HEK293 (cell line): ENCODE measurements around the gene XDH.

Experiments used
- CTCF ChIA-PET: fragments of 350-600 bp; formaldehyde crosslinking; extraction: SDS; loops from one replicate; lab custom pipeline; 2021; ENCODE audit warnings: antibody characterized with exemption; lab: Yijun Ruan, JAX
- POLR2A ChIA-PET: fragments of 300-600 bp; formaldehyde crosslinking; extraction: SDS; loops from one replicate; lab custom pipeline; 2020; ENCODE audit warnings: antibody characterized with exemption, inconsistent platforms; lab: Yijun Ruan, JAX
- H3K27ac ChIP-seq: fragments of 200-500 bp; sonication (Bioruptor generic); 2 replicates; pipeline ENCODE4 v1.5.1; 2014; ENCODE audit warnings: low read depth, low read length, control low read depth, inconsistent platforms; ENCODE audit errors: extremely low read depth
- H3K36me3 ChIP-seq, 2 experiments: fragments of 200-500 bp in 1 of 2; sonication (Bioruptor generic) in 1 of 2; 1 replicate in 1 of 2; 2 replicates in 1 of 2; pipeline ENCODE4 v1.5.1; 2014 to 2017; ENCODE audit warnings: inconsistent platforms in 2 of 2, low read length in 2 of 2; ENCODE audit not compliant: control insufficient read depth in 2 of 2, insufficient read depth in 1 of 2
- H3K4me1 ChIP-seq: fragments of 200-500 bp; sonication (Bioruptor generic); 2 replicates; pipeline ENCODE4 v1.5.1; 2014; ENCODE audit warnings: mild to moderate bottlenecking, low read length, inconsistent platforms; ENCODE audit not compliant: control insufficient read depth, insufficient read depth
- H3K4me3 ChIP-seq: 2 replicates; pipeline ENCODE4 v1.5.1; 2011; ENCODE audit warnings: low read depth, mild to moderate bottlenecking, control low read depth, low read length, moderate library complexity
- H3K9me3 ChIP-seq: fragments of 200-500 bp; sonication (Bioruptor generic); 2 replicates; pipeline ENCODE4 v1.5.1; 2014; ENCODE audit warnings: low read depth, low read length, inconsistent platforms; ENCODE audit not compliant: control insufficient read depth, insufficient read depth
- BCL11A ChIP-seq: fragments of 450-650 bp; formaldehyde crosslinking; IDR thresholded peaks from 2 replicates; pipeline ENCODE4 v1.5.1; 2016; ENCODE audit warnings: low read depth, missing biosample characterization, missing genetic modification characterization
- HOXA7 ChIP-seq: sonication (generic); formaldehyde crosslinking; IDR thresholded peaks from 2 replicates; pipeline ENCODE4 v1.8.1; 2022; ENCODE audit warnings: missing genetic modification reagents, borderline replicate concordance
- MEIS1 ChIP-seq: sonication (generic); formaldehyde crosslinking; IDR thresholded peaks from 2 replicates; pipeline ENCODE4 v1.8.1; 2022; ENCODE audit warnings: missing genetic modification reagents, mild to moderate bottlenecking, borderline replicate concordance
- MYNN ChIP-seq: fragments of 450-650 bp; formaldehyde crosslinking; IDR thresholded peaks from 2 replicates; pipeline ENCODE4 v1.5.1; 2016; ENCODE audit warnings: missing biosample characterization, missing genetic modification characterization, borderline replicate concordance
- SCRT1 ChIP-seq: fragments of 450-650 bp; formaldehyde crosslinking; IDR thresholded peaks from 2 replicates; pipeline ENCODE4 v1.5.1; 2016; ENCODE audit warnings: missing biosample characterization, missing genetic modification characterization, borderline replicate concordance
- SCRT2 ChIP-seq: fragments of 450-650 bp; formaldehyde crosslinking; IDR thresholded peaks from 2 replicates; pipeline ENCODE4 v1.5.1; 2016; ENCODE audit warnings: missing biosample characterization, missing genetic modification characterization
- SETDB1 ChIP-seq: IDR thresholded peaks from one replicate; pipeline ENCODE4 v1.6.1; 2017; ENCODE audit warnings: mild to moderate bottlenecking, low read length, moderate library complexity, mixed read lengths; ENCODE audit not compliant: insufficient read length
- ZBTB10 ChIP-seq: fragments of 450-650 bp; formaldehyde crosslinking; IDR thresholded peaks from 2 replicates; pipeline ENCODE4 v1.5.1; 2016; ENCODE audit warnings: missing biosample characterization, missing genetic modification characterization
- ZBTB20 ChIP-seq: fragments of 450-650 bp; formaldehyde crosslinking; IDR thresholded peaks from 2 replicates; pipeline ENCODE4 v1.5.1; 2016; ENCODE audit warnings: missing biosample characterization, missing genetic modification characterization
- ZBTB7A ChIP-seq: fragments of 450-650 bp; formaldehyde crosslinking; IDR thresholded peaks from 2 replicates; pipeline ENCODE4 v1.5.1; 2016; ENCODE audit warnings: low read depth, missing biosample characterization, missing genetic modification characterization
- ZNF10 ChIP-seq: fragments of 450-650 bp; formaldehyde crosslinking; IDR thresholded peaks from 2 replicates; pipeline ENCODE4 v1.5.1; 2017; ENCODE audit warnings: missing biosample characterization, missing genetic modification characterization
- ZNF202 ChIP-seq: fragments of 450-650 bp; formaldehyde crosslinking; IDR thresholded peaks from 2 replicates; pipeline ENCODE4 v1.5.1; 2016; ENCODE audit warnings: missing biosample characterization, missing genetic modification characterization, borderline replicate concordance
- ZNF223 ChIP-seq: fragments of 450-650 bp; formaldehyde crosslinking; IDR thresholded peaks from 2 replicates; pipeline ENCODE4 v1.5.1; 2016; ENCODE audit warnings: missing biosample characterization, missing genetic modification characterization
- ZNF350 ChIP-seq: fragments of 450-650 bp; formaldehyde crosslinking; IDR thresholded peaks from 2 replicates; pipeline ENCODE4 v1.5.0; 2017; ENCODE audit warnings: missing biosample characterization, mild to moderate bottlenecking, missing genetic modification characterization
- ZNF488 ChIP-seq: fragments of 450-650 bp; formaldehyde crosslinking; IDR thresholded peaks from 2 replicates; pipeline ENCODE4 v1.5.1; 2016; ENCODE audit warnings: missing biosample characterization, missing genetic modification characterization
- ZNF501 ChIP-seq: fragments of 450-650 bp; formaldehyde crosslinking; IDR thresholded peaks from 2 replicates; pipeline ENCODE4 v1.5.1; 2016; ENCODE audit warnings: missing biosample characterization, missing genetic modification characterization
- ZNF561 ChIP-seq: fragments of 450-650 bp; IDR thresholded peaks from 2 replicates; pipeline ENCODE4 v1.5.1; 2018; ENCODE audit warnings: missing biosample characterization, missing genetic modification characterization, borderline replicate concordance
- ZNF660 ChIP-seq: fragments of 450-650 bp; IDR thresholded peaks from 2 replicates; pipeline ENCODE4 v1.5.1; 2018; ENCODE audit warnings: missing biosample characterization, mild to moderate bottlenecking, missing genetic modification characterization
- ZNF768 ChIP-seq: fragments of 450-650 bp; formaldehyde crosslinking; IDR thresholded peaks from 2 replicates; pipeline ENCODE4 v1.5.1; 2018; ENCODE audit warnings: missing biosample characterization, mild to moderate bottlenecking, missing genetic modification characterization
- TF ChIP-seq, protein P1 (sequence below): fragments of 450-650 bp; formaldehyde crosslinking; IDR thresholded peaks from 2 replicates; pipeline ENCODE4 v1.5.1; 2016; ENCODE audit warnings: missing biosample characterization, missing genetic modification characterization
- TF ChIP-seq, protein P2 (sequence below): fragments of 450-650 bp; formaldehyde crosslinking; IDR thresholded peaks from 2 replicates; pipeline ENCODE4 v1.5.1; 2017; ENCODE audit warnings: missing biosample characterization, missing genetic modification characterization

Gene XDH

GRCh38 chr2:31382452-31383120, 32.0 kb downstream of the XDH start:
- H3K4me1 ChIP-seq = 0 out of 2 replicates have a peak, but pooled peaks cover 2% of the 10 kb centered on the region
- H3K27ac ChIP-seq = no peak overlapping the region
- TF ChIP-seq SCRT2 (tag by site-specific recombination) (peak; percentile 83), SCRT1 (tag by site-specific recombination) (peak; percentile 47; the same call in 1 of the 2 replicates), ZBTB20 (no peak)
- POLR2A ChIA-PET = no interaction called here
- no peak overlapping the region for H3K4me3 ChIP-seq
- CTCF ChIA-PET = no interaction called here
- H3K36me3 ChIP-seq = no peaks in the 10 kb centered on the region
- H3K9me3 ChIP-seq = no peaks in the 10 kb centered on the region

GRCh38 chr2:31381601-31382000, 32.9 kb downstream of the XDH start:
- 0 out of 2 replicates have a peak, but pooled peaks cover 2% of the 10 kb centered on the region for H3K4me1 ChIP-seq
- ChIA-PET POLR2A (no interaction called here), CTCF (interaction anchor here (0.6 kb wide), 1 partner anchor 688 kb away, joined by 4 read pairs; no protein-coding TSS in a partner anchor)
- H3K4me3 ChIP-seq = no peak overlapping the region
- no peak overlapping the region for H3K27ac ChIP-seq
- H3K36me3 ChIP-seq = no peaks in the 10 kb centered on the region
- TF ChIP-seq BCL11A (tag by site-specific recombination) (no peak), ZNF561 (tag by site-specific recombination) (no peak), MEIS1 (CRISPR knock-in tag) (no peak), ZNF501 (tag by site-specific recombination) (no peak), ZNF768 (tag by site-specific recombination) (no peak), ZNF350 (tag by site-specific recombination) (no peak), ZNF223 (tag by site-specific recombination) (no peak), MYNN (tag by site-specific recombination) (no peak), SETDB1 (no peak), HOXA7 (no peak), ZNF660 (tag by site-specific recombination) (no peak), ZNF10 (tag by site-specific recombination) (no peak), ZNF202 (tag by site-specific recombination) (no peak), ZNF488 (tag by site-specific recombination) (no peak), ZBTB10 (no peak), SCRT2 (tag by site-specific recombination) (no peak), ZBTB7A (no peak)
- TF ChIP-seq, protein P1, sequence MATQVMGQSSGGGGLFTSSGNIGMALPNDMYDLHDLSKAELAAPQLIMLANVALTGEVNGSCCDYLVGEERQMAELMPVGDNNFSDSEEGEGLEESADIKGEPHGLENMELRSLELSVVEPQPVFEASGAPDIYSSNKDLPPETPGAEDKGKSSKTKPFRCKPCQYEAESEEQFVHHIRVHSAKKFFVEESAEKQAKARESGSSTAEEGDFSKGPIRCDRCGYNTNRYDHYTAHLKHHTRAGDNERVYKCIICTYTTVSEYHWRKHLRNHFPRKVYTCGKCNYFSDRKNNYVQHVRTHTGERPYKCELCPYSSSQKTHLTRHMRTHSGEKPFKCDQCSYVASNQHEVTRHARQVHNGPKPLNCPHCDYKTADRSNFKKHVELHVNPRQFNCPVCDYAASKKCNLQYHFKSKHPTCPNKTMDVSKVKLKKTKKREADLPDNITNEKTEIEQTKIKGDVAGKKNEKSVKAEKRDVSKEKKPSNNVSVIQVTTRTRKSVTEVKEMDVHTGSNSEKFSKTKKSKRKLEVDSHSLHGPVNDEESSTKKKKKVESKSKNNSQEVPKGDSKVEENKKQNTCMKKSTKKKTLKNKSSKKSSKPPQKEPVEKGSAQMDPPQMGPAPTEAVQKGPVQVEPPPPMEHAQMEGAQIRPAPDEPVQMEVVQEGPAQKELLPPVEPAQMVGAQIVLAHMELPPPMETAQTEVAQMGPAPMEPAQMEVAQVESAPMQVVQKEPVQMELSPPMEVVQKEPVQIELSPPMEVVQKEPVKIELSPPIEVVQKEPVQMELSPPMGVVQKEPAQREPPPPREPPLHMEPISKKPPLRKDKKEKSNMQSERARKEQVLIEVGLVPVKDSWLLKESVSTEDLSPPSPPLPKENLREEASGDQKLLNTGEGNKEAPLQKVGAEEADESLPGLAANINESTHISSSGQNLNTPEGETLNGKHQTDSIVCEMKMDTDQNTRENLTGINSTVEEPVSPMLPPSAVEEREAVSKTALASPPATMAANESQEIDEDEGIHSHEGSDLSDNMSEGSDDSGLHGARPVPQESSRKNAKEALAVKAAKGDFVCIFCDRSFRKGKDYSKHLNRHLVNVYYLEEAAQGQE (tag by site-specific recombination) = no peak
- TF ChIP-seq, protein P2, sequence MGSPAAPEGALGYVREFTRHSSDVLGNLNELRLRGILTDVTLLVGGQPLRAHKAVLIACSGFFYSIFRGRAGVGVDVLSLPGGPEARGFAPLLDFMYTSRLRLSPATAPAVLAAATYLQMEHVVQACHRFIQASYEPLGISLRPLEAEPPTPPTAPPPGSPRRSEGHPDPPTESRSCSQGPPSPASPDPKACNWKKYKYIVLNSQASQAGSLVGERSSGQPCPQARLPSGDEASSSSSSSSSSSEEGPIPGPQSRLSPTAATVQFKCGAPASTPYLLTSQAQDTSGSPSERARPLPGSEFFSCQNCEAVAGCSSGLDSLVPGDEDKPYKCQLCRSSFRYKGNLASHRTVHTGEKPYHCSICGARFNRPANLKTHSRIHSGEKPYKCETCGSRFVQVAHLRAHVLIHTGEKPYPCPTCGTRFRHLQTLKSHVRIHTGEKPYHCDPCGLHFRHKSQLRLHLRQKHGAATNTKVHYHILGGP (tag by site-specific recombination) = no peak
- H3K9me3 ChIP-seq = no peaks in the 10 kb centered on the region
